Measurements from ENCODE around the gene TOLLIP.

The TOLLIP gene

GRCh38 chr11:1241706-1242105 is 67.7 kb downstream of the TOLLIP start:
- DNase-seq, result no peak

- no peak for DNase-seq
Measured at GRCh38 chr11:1240771-1241170, 68.7 kb downstream of the TOLLIP start.

- DNase-seq, result no peak
Measured at GRCh38 chr11:1239596-1240205, 69.7 kb downstream of the TOLLIP start.

GRCh38 chr11:1238767-1239595 is 70.5 kb downstream of the TOLLIP start:
- no peak for DNase-seq

GRCh38 chr11:1237851-1238250 is 71.6 kb downstream of the TOLLIP start:
- DNase-seq, result no peak

- DNase-seq, result no peak
Measured at GRCh38 chr11:1237128-1237580, 72.3 kb downstream of the TOLLIP start.

GRCh38 chr11:1236316-1237127 is 72.9 kb downstream of the TOLLIP start:
- no peak for DNase-seq

- no peak for DNase-seq
Measured at GRCh38 chr11:1235901-1236315, 73.5 kb downstream of the TOLLIP start.

- no peak for DNase-seq
Measured at GRCh38 chr11:1235306-1235900, 74.0 kb downstream of the TOLLIP start.

GRCh38 chr11:1234771-1235305 is 74.6 kb downstream of the TOLLIP start:
- DNase-seq, result no peak

GRCh38 chr11:1234054-1234720 is 75.2 kb downstream of the TOLLIP start:
- DNase-seq, result no peak

GRCh38 chr11:1233351-1234053 is 75.9 kb downstream of the TOLLIP start:
- no peak for DNase-seq

GRCh38 chr11:1232883-1233321 is 76.5 kb downstream of the TOLLIP start:
- DNase-seq, result no peak

- no peak for DNase-seq
Measured at GRCh38 chr11:1232021-1232882, 77.2 kb downstream of the TOLLIP start.

GRCh38 chr11:1231396-1232020 is 77.9 kb downstream of the TOLLIP start:
- DNase-seq, result no peak

GRCh38 chr11:1230456-1231395 is 78.7 kb downstream of the TOLLIP start:
- DNase-seq, result no peak

GRCh38 chr11:1230121-1230455 is 79.3 kb downstream of the TOLLIP start:
- no peak for DNase-seq

GRCh38 chr11:1229471-1230120 is 79.8 kb downstream of the TOLLIP start:
- DNase-seq, result no peak

All from bone marrow (tissue), 2 donors.